Measurements from ENCODE around the gene FLNB. TPM values are rescaled to one million over a fixed set of nuclear protein-coding genes. Genes with fewer than 3 reads are reported as not detected.
A peak's percentile ranks its signal among the peaks of the same experiment; 100 is the strongest.

FLNB gene
- total RNA-seq, 1 donor from 2014 or later: 75.4 TPM

DNA sequence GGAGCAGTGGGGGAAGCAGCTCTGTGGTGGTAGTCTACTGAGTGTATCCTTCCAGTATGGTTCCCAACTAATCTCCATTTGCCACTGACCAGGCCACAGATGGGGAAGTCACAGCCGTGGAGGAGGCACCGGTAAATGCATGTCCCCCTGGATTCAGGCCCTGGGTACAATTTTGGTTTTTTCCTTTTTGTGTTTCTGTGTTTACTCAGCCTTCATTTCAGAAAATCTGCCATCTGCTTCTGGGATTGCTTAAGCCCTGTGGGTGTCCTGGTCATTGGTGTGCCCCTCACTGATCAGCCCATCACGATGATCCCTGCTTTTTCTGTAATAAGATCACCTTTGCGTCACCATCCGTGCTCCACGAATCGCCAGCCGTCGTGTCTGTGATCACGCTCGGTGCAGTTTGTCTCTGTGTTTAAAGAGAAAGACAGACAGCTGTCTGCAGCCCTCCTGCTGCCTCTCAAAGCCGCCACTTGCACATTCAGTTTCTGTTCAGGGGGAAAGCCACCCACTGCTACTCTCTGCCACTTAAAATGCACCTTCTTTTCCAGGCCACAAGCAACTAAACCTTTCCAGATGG, 133.6 kb downstream of the FLNB start:
- peak overlapping the region; percentile 98 for H3K27ac Mint-ChIP-seq (ENCODE audit: unreplicated experiment)
- H3K36me3 Mint-ChIP-seq (ENCODE audit: unreplicated experiment): peaks cover 5% of the 10 kb centered on the region
- DNase-seq: peak; percentile 32
- peak overlapping the region; percentile 78 for H3K4me3 Mint-ChIP-seq (ENCODE audit: unreplicated experiment)
- TF ChIP-seq, protein P1, sequence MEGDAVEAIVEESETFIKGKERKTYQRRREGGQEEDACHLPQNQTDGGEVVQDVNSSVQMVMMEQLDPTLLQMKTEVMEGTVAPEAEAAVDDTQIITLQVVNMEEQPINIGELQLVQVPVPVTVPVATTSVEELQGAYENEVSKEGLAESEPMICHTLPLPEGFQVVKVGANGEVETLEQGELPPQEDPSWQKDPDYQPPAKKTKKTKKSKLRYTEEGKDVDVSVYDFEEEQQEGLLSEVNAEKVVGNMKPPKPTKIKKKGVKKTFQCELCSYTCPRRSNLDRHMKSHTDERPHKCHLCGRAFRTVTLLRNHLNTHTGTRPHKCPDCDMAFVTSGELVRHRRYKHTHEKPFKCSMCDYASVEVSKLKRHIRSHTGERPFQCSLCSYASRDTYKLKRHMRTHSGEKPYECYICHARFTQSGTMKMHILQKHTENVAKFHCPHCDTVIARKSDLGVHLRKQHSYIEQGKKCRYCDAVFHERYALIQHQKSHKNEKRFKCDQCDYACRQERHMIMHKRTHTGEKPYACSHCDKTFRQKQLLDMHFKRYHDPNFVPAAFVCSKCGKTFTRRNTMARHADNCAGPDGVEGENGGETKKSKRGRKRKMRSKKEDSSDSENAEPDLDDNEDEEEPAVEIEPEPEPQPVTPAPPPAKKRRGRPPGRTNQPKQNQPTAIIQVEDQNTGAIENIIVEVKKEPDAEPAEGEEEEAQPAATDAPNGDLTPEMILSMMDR (IDR thresholded peaks at IDR 0.05; ENCODE audit: partially characterized antibody, unreplicated experiment): no peak
- peaks cover 2% of the 10 kb centered on the region for H3K27me3 Mint-ChIP-seq (ENCODE audit: unreplicated experiment)
- peaks cover 4% of the 10 kb centered on the region for H3K9me3 Mint-ChIP-seq (ENCODE audit: unreplicated experiment)
- H3K4me1 Mint-ChIP-seq (ENCODE audit: low read depth, unreplicated experiment): peaks cover 44% of the 10 kb centered on the region

DNA sequence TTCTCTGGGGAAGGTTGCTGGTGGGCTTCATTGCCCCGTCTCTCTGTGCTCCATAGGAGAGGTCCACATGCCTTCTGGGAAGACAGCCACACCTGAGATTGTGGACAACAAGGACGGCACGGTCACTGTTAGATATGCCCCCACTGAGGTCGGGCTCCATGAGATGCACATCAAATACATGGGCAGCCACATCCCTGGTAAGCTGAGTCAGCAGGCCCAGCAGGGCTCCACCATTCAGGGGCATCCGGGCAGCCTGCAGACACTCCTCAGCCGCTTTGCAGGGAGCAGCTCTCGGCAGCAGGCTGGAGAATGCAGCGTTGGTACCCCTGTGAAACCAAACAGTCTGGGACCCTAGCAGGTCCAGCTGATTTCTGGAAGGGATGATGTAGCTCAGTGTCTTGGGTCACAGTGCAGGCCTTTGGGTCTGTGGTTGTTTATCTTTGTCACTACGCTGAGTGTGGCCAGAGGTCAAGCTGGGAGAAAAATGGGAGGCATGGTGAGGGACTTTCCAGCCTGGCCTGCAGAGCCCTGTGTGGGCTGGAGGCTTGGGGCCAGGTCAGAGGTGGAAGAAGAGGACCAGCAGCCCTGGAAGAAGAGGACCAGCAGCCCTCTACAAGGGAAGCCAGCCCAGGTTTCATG, 135.3 kb downstream of the FLNB start:
- H3K9me3 Mint-ChIP-seq (ENCODE audit: unreplicated experiment): peaks cover 2% of the 10 kb centered on the region

DNA sequence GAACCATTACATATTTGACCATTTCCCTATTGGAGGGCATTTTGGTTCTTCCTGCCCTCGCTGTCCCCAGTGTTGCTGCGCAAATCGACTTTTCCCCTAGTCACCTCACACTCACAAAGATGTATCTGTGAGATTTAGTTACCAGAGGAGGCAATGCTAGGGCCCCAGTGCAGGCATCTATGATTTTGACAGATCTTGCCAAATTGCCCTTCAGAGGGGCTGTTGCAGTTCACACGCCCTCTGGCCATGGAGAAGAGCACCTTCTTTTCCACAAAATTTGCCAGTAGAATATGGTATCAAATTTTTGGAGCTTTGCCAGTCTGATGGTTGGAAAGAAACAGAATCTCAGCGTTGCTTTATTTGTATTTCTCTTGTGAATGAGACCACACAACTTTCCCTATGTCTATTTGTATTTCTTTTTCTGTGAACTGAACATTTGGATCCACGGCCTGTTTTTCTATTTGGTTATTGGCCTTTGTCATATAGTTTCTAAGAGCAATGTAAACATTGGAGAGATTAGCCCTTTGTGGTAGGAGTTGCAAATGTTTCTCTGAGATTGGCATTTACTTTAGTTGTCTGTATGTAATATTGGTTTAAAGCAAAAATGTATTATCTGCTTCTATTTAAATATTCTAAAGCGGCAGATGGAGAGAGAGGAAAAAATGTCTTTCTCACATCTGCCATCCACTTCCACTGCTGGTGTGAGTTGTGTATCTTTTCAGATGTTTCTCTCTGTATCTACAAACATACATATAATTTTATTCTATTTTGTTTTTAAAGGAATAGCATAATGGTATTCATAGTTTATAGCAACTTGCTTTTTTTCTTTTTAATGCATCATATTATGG, 136.5 kb downstream of the FLNB start:
- Mint-ChIP-seq H3K9me3 (ENCODE audit: unreplicated experiment) (peaks cover 2% of the 10 kb centered on the region), H3K36me3 (ENCODE audit: unreplicated experiment) (peaks cover 13% of the 10 kb centered on the region), H3K4me1 (ENCODE audit: low read depth, unreplicated experiment) (peaks cover 44% of the 10 kb centered on the region), H3K4me3 (ENCODE audit: unreplicated experiment) (no peak overlapping the region), H3K27ac (ENCODE audit: unreplicated experiment) (peak overlapping the region; percentile 75), H3K27me3 (ENCODE audit: unreplicated experiment) (peaks cover 2% of the 10 kb centered on the region)
- TF ChIP-seq, protein P1 (IDR thresholded peaks at IDR 0.05; ENCODE audit: partially characterized antibody, unreplicated experiment): no peak
- DNase-seq: no peak

More for the DNA sequence above, 135.3 kb downstream of the FLNB start:
- H3K4me3 Mint-ChIP-seq (ENCODE audit: unreplicated experiment): no peak overlapping the region
- H3K27ac Mint-ChIP-seq (ENCODE audit: unreplicated experiment): peak overlapping the region; percentile 98
- peaks cover 2% of the 10 kb centered on the region for H3K27me3 Mint-ChIP-seq (ENCODE audit: unreplicated experiment)
- TF ChIP-seq, protein P1 (IDR thresholded peaks at IDR 0.05; ENCODE audit: partially characterized antibody, unreplicated experiment): no peak
- H3K4me1 Mint-ChIP-seq (ENCODE audit: low read depth, unreplicated experiment): peaks cover 44% of the 10 kb centered on the region
- no peak for DNase-seq
- peaks cover 5% of the 10 kb centered on the region for H3K36me3 Mint-ChIP-seq (ENCODE audit: unreplicated experiment)

DNA sequence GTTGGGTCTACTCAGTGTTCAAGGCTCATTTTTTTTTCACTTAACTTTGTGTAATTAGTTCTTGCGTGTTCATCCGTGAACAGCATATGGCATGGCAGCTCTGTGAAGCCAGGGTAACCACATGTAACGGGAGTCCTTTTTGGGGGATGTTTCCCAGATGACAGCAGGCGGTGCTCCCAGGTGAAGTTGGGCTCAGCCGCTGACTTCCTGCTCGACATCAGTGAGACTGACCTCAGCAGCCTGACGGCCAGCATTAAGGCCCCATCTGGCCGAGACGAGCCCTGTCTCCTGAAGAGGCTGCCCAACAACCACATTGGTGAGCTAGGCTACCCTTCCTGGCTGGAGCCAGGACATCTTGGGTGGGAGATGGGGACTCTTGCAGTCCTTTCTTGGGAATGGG, 139.8 kb downstream of the FLNB start:
- TF ChIP-seq, protein P1 (IDR thresholded peaks at IDR 0.05; ENCODE audit: partially characterized antibody, unreplicated experiment): no peak
- Mint-ChIP-seq H3K36me3 (ENCODE audit: unreplicated experiment) (peaks cover 18% of the 10 kb centered on the region), H3K4me1 (ENCODE audit: low read depth, unreplicated experiment) (peaks cover 24% of the 10 kb centered on the region), H3K9me3 (ENCODE audit: unreplicated experiment) (peaks cover 3% of the 10 kb centered on the region), H3K4me3 (ENCODE audit: unreplicated experiment) (no peak overlapping the region), H3K27ac (ENCODE audit: unreplicated experiment) (no peak overlapping the region), H3K27me3 (ENCODE audit: unreplicated experiment) (no peaks in the 10 kb centered on the region)
- DNase-seq: no peak
